PC-3 (cell line): ENCODE measurements around the gene C2. TPM values are rescaled to one million over a fixed set of nuclear protein-coding genes. Genes with fewer than 3 reads are reported as not detected.
A peak's percentile ranks its signal among the peaks of the same experiment; 100 is the strongest.

Experiments
- ATAC-seq: fragments of 200-7000 bp; cut with Tn5 transposase; 2 replicates; pipeline ENCODE4 v1.9.1; 2020; ENCODE audit warnings: mild to moderate bottlenecking, moderate library complexity
- BruUV-seq: library from RNA; stranded (reverse); fragments of 400-500 nt; replicated peaks from 2 replicates; lab custom pipeline; 2021; lab: Mats Ljungman, UMichigan
- CTCF ChIA-PET: fragments of 300-600 bp; sonication (Branson Sonifier 250); formaldehyde crosslinking; loops from one replicate; lab custom pipeline; 2022; ENCODE audit warnings: antibody characterized with exemption; lab: Charles Lee
- POLR2A ChIA-PET: fragments of 300-600 bp; sonication (Branson Sonifier 250); formaldehyde crosslinking; loops from one replicate; lab custom pipeline; 2022; ENCODE audit warnings: antibody characterized with exemption; ENCODE audit not compliant: unreplicated experiment; lab: Charles Lee
- DNase-seq: peaks from one replicate; pipeline ENCODE4 v3.0.0-alpha.2; 2015
- H2AFZ ChIP-seq: fragments of 300-600 bp; sonication (generic); 2 replicates; pipeline ENCODE4 v1.6.0; 2016; ENCODE audit warnings: antibody characterized with exemption, low read length
- H3F3A ChIP-seq: fragments of 300-600 bp; sonication (generic); one replicate; pipeline ENCODE4 v1.6.0; 2017; ENCODE audit warnings: antibody characterized with exemption, low read length, control low read depth, mild to moderate bottlenecking; ENCODE audit not compliant: unreplicated experiment
- H3K27ac ChIP-seq: fragments of 300-600 bp; sonication (generic); 2 replicates; pipeline ENCODE4 v1.5.1; 2016; ENCODE audit warnings: mild to moderate bottlenecking, low read length
- H3K27me3 ChIP-seq: fragments of 300-600 bp; sonication (generic); 2 replicates; pipeline ENCODE4 v1.6.1; 2016; ENCODE audit warnings: low read length, mixed read lengths
- H3K36me3 ChIP-seq: fragments of 300-600 bp; sonication (generic); 2 replicates; pipeline ENCODE4 v1.6.1; 2016; ENCODE audit warnings: low read depth, mixed run types, low read length, mixed read lengths
- H3K4me1 ChIP-seq: fragments of 300-600 bp; sonication (generic); 2 replicates; pipeline ENCODE4 v1.5.1; 2016; ENCODE audit warnings: low read length; ENCODE audit not compliant: insufficient read depth
- H3K4me2 ChIP-seq: fragments of 300-600 bp; sonication (generic); 2 replicates; pipeline ENCODE4 v1.6.0; 2016; ENCODE audit warnings: low read length
- H3K4me3 ChIP-seq: fragments of 300-600 bp; sonication (generic); 2 replicates; pipeline ENCODE4 v1.5.1; 2016; ENCODE audit warnings: mild to moderate bottlenecking, low read length, mixed read lengths
- H3K79me2 ChIP-seq: fragments of 300-600 bp; sonication (generic); 2 replicates; pipeline ENCODE4 v1.6.1; 2017; ENCODE audit warnings: low read length, mixed read lengths
- H3K9ac ChIP-seq: fragments of 300-600 bp; sonication (generic); 2 replicates; pipeline ENCODE4 v1.6.0; 2016; ENCODE audit warnings: mild to moderate bottlenecking, low read length
- H3K9me2 ChIP-seq: fragments of 300-600 bp; sonication (generic); replicated peaks from 2 replicates; pipeline ENCODE4 v1.6.1; 2016; ENCODE audit warnings: mixed run types, low read length, mixed read lengths
- H3K9me3 ChIP-seq: fragments of 300-600 bp; sonication (generic); 2 replicates; pipeline ENCODE4 v1.6.1; 2016; ENCODE audit warnings: low read length, mixed read lengths
- H4K20me1 ChIP-seq: fragments of 300-600 bp; sonication (generic); 2 replicates; pipeline ENCODE4 v1.6.1; 2016; ENCODE audit warnings: low read length, mixed read lengths
- CTCF ChIP-seq: fragments of 300-600 bp; sonication (generic); conservative IDR thresholded peaks from 2 replicates; pipeline ENCODE4 v1.5.1; 2017; ENCODE audit warnings: antibody characterized with exemption, low read depth, mild to moderate bottlenecking, low read length
- EZH2 ChIP-seq: fragments of 300-600 bp; sonication (generic); IDR thresholded peaks from one replicate; pipeline ENCODE4 v1.6.1; 2017; ENCODE audit warnings: antibody characterized with exemption, mild to moderate bottlenecking, low read length; ENCODE audit not compliant: unreplicated experiment
- EZH2phosphoT487 ChIP-seq: fragments of 300-600 bp; sonication (generic); IDR thresholded peaks from 2 replicates; pipeline ENCODE4 v1.6.1; 2018; ENCODE audit warnings: mild to moderate bottlenecking, antibody characterized with exemption, low read length, borderline replicate concordance
- intact Hi-C: fragments of 100-400 bp; cut with micrococcal nuclease; formaldehyde crosslinking; loops from 2 replicates; pipeline ENCODE4 v1.9.0; 2023
- total RNA-seq: library from RNA; depleted of rRNA; stranded (reverse); fragments of >200 nt; gene quantifications from 2 replicates; pipeline ENCODE4 v1.2.3, GENCODE V29; 2014

C2 gene
- total RNA-seq, 1 experiment from 2014 or later = not detected

- no peak overlapping the region for H3K4me3 ChIP-seq
- POLR2A ChIA-PET = no interaction called here
- H2AFZ ChIP-seq = no peak overlapping the region
- H4K20me1 ChIP-seq = no peaks in the 10 kb centered on the region
- H3K9ac ChIP-seq = no peak overlapping the region
- BruUV-seq = no TSS peak
- TF ChIP-seq CTCF = no peak
- no peak for TF ChIP-seq EZH2
- TF ChIP-seq EZH2phosphoT487 = no peak
- no peaks in the 10 kb centered on the region for H3K9me3 ChIP-seq
- H3K9me2 ChIP-seq = no peaks in the 10 kb centered on the region
- no peaks in the 10 kb centered on the region for H3K27me3 ChIP-seq
- H3K27ac ChIP-seq = no peak overlapping the region
- no peak for ATAC-seq
- H3K4me2 ChIP-seq = no peak overlapping the region
- no peaks in the 10 kb centered on the region for H3F3A ChIP-seq
- intact Hi-C loops = no loop called here
- H3K4me1 ChIP-seq = peaks cover 23% of the 10 kb centered on the region
- peaks cover 38% of the 10 kb centered on the region for H3K79me2 ChIP-seq
- CTCF ChIA-PET = no interaction called here
- peaks cover 35% of the 10 kb centered on the region for H3K36me3 ChIP-seq
- no peak for DNase-seq
Observed at GRCh38 chr6:31968791-31969711, 41.5 kb downstream of the C2 start.

GRCh38 chr6:31969712-31970603, 42.4 kb downstream of the C2 start:
- no peaks in the 10 kb centered on the region for H4K20me1 ChIP-seq
- H2AFZ ChIP-seq = no peak overlapping the region
- H3F3A ChIP-seq = no peaks in the 10 kb centered on the region
- CTCF ChIA-PET = interaction anchor here (0.7 kb wide), 1 partner anchor 18 kb away, joined by 3 read pairs; no protein-coding TSS in a partner anchor
- DNase-seq (no peak), ATAC-seq (no peak)
- H3K36me3 ChIP-seq = peaks cover 29% of the 10 kb centered on the region
- POLR2A ChIA-PET = interaction anchor here (0.6 kb wide), 1 partner anchor 1438 kb away, joined by 3 read pairs; no protein-coding TSS in a partner anchor
- intact Hi-C loops = loop anchor here (10.0 kb wide), 1 partner anchor 115 kb away; no protein-coding TSS in a partner anchor
- H3K27ac ChIP-seq = no peak overlapping the region
- peak overlapping the region; percentile 89 for H3K4me3 ChIP-seq
- peak overlapping the region; percentile 90; the same call in 1 of the 2 replicates for H3K9ac ChIP-seq
- peaks cover 23% of the 10 kb centered on the region for H3K4me1 ChIP-seq
- H3K27me3 ChIP-seq = no peaks in the 10 kb centered on the region
- H3K9me3 ChIP-seq = no peaks in the 10 kb centered on the region
- TF ChIP-seq CTCF (no peak), EZH2 (no peak), EZH2phosphoT487 (no peak)
- H3K9me2 ChIP-seq = no peaks in the 10 kb centered on the region
- H3K79me2 ChIP-seq = peaks cover 44% of the 10 kb centered on the region
- peak overlapping the region; percentile 94 for H3K4me2 ChIP-seq
- no TSS peak for BruUV-seq
